HEK293T (cell line): ENCODE measurements around the gene EVC2.

Source experiments
- FOXA1 ChIP-seq: fragments of 450-650 bp; IDR thresholded peaks from 2 replicates; pipeline ENCODE4 v1.6.1; 2016; ENCODE audit warnings: mild to moderate bottlenecking
- FOXK2 ChIP-seq: fragments of 450-650 bp; IDR thresholded peaks from 2 replicates; pipeline ENCODE4 v1.6.1; 2016; ENCODE audit warnings: mild to moderate bottlenecking
- HDGF ChIP-seq: fragments of 450-650 bp; IDR thresholded peaks from 2 replicates; pipeline ENCODE4 v1.6.1; 2017; ENCODE audit warnings: antibody characterized with exemption, borderline replicate concordance
- L3MBTL2 ChIP-seq: fragments of 450-650 bp; conservative IDR thresholded peaks from 2 replicates; pipeline ENCODE4 v1.6.1; 2016; ENCODE audit warnings: mild to moderate bottlenecking
- LEF1 ChIP-seq: fragments of 450-650 bp; IDR thresholded peaks from 2 replicates; pipeline ENCODE4 v1.6.1; 2017; ENCODE audit warnings: mild to moderate bottlenecking, borderline replicate concordance
- NFRKB ChIP-seq: fragments of 450-650 bp; IDR thresholded peaks from 2 replicates; pipeline ENCODE4 v1.6.1; 2016; ENCODE audit warnings: mild to moderate bottlenecking, moderate library complexity
- ZNF384 ChIP-seq: fragments of 450-650 bp; IDR thresholded peaks from 2 replicates; pipeline ENCODE4 v1.6.1; 2016

- TF ChIP-seq ZNF384: no peak
- no peak for TF ChIP-seq NFRKB
- no peak for TF ChIP-seq FOXK2
- TF ChIP-seq LEF1: no peak
- no peak for TF ChIP-seq FOXA1
- TF ChIP-seq L3MBTL2: no peak
- no peak for TF ChIP-seq HDGF
Observed at GRCh38 chr4:5527211-5527610, 181.1 kb downstream of the EVC2 start.
